Fibroblast of mammary gland (primary cell): ENCODE results near the gene NCKAP5L.

Experiments used
- DNase-seq: peaks from one replicate; pipeline ENCODE4 v3.0.0-alpha.2; 2010; ENCODE audit warnings: low read depth
- H3K4me3 ChIP-seq: 2 replicates; pipeline ENCODE4 v1.5.1; 2011; ENCODE audit warnings: low read depth, mild to moderate bottlenecking, low read length, moderate library complexity; ENCODE audit not compliant: control insufficient read depth
- TF ChIP-seq, protein P1 (sequence below): conservative IDR thresholded peaks from 2 replicates; pipeline ENCODE4 v1.5.1; 2011; ENCODE audit warnings: low read depth, low read length, inconsistent platforms; ENCODE audit not compliant: control insufficient read depth, insufficient read depth

Gene NCKAP5L

GRCh38 chr12:49827401-49828099 is 663 bp downstream of the NCKAP5L start:
- TF ChIP-seq, protein P1, sequence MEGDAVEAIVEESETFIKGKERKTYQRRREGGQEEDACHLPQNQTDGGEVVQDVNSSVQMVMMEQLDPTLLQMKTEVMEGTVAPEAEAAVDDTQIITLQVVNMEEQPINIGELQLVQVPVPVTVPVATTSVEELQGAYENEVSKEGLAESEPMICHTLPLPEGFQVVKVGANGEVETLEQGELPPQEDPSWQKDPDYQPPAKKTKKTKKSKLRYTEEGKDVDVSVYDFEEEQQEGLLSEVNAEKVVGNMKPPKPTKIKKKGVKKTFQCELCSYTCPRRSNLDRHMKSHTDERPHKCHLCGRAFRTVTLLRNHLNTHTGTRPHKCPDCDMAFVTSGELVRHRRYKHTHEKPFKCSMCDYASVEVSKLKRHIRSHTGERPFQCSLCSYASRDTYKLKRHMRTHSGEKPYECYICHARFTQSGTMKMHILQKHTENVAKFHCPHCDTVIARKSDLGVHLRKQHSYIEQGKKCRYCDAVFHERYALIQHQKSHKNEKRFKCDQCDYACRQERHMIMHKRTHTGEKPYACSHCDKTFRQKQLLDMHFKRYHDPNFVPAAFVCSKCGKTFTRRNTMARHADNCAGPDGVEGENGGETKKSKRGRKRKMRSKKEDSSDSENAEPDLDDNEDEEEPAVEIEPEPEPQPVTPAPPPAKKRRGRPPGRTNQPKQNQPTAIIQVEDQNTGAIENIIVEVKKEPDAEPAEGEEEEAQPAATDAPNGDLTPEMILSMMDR = no peak
- peak overlapping the region; percentile 80 for H3K4me3 ChIP-seq
- peak; percentile 38 for DNase-seq

DNA sequence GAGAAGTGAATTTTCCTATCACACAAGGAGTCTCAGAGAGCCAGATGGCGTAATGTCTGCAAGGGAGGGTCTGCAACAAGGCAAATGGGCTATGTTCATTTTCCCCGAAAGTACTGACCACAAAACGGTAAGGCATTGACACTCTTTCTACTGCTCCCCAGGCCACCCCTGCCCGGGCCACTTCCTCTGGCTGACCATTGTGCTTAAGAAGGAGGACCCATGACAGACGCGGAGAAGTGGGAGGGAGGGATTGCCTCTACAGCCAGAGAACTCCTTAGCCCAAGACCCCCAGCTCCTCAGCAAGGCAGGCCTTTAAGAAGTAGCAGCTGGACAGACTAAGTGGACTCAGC is 1.2 kb downstream of the NCKAP5L start:
- no peak for DNase-seq
- H3K4me3 ChIP-seq = peak overlapping the region; percentile 80
- TF ChIP-seq, protein P1 = no peak

DNA sequence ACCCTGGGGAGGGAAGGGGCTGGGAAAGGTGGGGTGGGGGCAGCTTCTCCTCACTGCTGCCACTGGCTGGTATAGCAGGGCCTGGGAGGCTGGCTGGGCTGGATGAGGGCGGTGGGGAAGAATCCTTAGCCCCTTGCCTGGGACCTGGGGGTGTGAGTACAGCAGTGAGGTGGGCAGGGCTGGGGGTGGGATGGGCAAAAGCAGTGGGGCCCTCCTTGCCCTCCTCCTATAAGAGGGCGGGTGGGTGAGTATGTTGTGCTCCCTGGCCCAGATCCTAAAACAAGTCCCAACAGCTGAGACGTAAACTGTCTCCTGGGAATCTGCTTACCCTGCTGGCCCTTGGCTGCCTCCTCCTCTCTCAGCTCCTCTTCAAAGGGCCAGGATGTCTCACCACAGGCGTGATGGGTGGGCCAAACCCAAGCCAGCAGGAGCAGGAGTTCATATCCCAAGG is 2.2 kb downstream of the NCKAP5L start:
- TF ChIP-seq, protein P1 = no peak
- H3K4me3 ChIP-seq = peak overlapping the region; percentile 19
- DNase-seq = peak; percentile 85

DNA sequence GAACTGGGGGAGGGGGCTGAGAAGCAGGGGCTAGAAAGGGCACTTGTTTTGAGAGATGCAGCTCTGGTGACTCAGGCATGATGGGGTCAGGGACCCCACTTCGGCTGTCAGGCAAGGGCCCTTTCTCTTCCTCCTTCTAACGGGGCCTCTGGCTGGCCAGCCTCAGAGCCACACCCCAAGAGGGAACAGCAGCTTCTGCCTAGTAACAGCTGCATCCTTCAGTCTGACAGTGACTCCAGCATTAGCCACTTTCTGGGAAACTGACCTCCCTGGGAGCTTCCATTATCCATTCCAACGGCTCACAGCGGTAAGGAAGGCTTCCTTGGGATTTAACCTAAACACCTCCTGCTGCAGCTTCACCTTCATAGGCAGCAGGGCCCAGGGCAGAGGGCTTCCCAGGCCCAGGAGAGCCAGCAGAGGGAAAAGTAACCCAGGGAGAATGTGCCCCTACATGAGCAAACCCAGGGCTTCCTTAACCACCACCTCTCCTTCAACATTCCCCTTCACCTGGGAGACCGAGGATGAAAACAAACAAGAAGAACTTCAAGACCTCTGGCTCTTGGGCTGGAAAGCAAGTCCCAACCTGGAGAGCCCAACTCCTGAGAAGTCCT is 2.7 kb downstream of the NCKAP5L start:
- TF ChIP-seq, protein P1 = no peak
- H3K4me3 ChIP-seq = peak overlapping the region; percentile 27
- DNase-seq = peak; percentile 86

GRCh38 chr12:49824895-49825294 is 3.3 kb downstream of the NCKAP5L start:
- peak overlapping the region; percentile 18 for H3K4me3 ChIP-seq
- DNase-seq = peak; percentile 90
- TF ChIP-seq, protein P1 = no peak

GRCh38 chr12:49824416-49824815 is 3.8 kb downstream of the NCKAP5L start:
- H3K4me3 ChIP-seq = no peak overlapping the region
- TF ChIP-seq, protein P1 = no peak
- DNase-seq = no peak

GRCh38 chr12:49823951-49824350 is 4.3 kb downstream of the NCKAP5L start:
- no peak for DNase-seq
- H3K4me3 ChIP-seq = no peak overlapping the region
- TF ChIP-seq, protein P1 = no peak
